GM19238 (cell line): ENCODE data around the gene THOP1.

Experiments used
- DNase-seq: peaks from one replicate; pipeline ENCODE4 v3.0.0; 2011; ENCODE audit warnings: low spot score; ENCODE audit not compliant: insufficient read length

THOP1 gene

GRCh38 chr19:2785244-2785997 lies at the start of gene THOP1:
TSS of gene THOP1 (plus strand) at chr19:2785503. CDS start at chr19:2785663, 160 bp downstream.
- peak; percentile 97 for DNase-seq

- no peak for DNase-seq
These were observed 48.6 kb upstream of the THOP1 start for GRCh38 chr19:2736550-2737190.

- DNase-seq: peak; percentile 100
These were observed 45.5 kb upstream of the THOP1 start, which contains the start of gene SLC39A3 for GRCh38 chr19:2739602-2740313. TSS of gene SLC39A3 (minus strand) at chr19:2740017. CDS start at chr19:2737257, 2,760 bp downstream.

- DNase-seq: no peak
These were observed 45.0 kb upstream of the THOP1 start for GRCh38 chr19:2740314-2740656.

GRCh38 chr19:2743099-2743498 lies 42.2 kb upstream of the THOP1 start:
- no peak for DNase-seq

GRCh38 chr19:2744113-2744512 lies 41.2 kb upstream of the THOP1 start:
- no peak for DNase-seq

- DNase-seq: no peak
These were observed 38.0 kb upstream of the THOP1 start for GRCh38 chr19:2747349-2747748.

GRCh38 chr19:2750808-2751437 lies 34.4 kb upstream of the THOP1 start:
- DNase-seq: no peak

- no peak for DNase-seq
These were observed 33.9 kb upstream of the THOP1 start for GRCh38 chr19:2751438-2751830.

- DNase-seq: no peak
These were observed 30.4 kb upstream of the THOP1 start for GRCh38 chr19:2754659-2755447.

- no peak for DNase-seq
These were observed 29.9 kb upstream of the THOP1 start for GRCh38 chr19:2755448-2755705.

- no peak for DNase-seq
These were observed 29.5 kb upstream of the THOP1 start for GRCh38 chr19:2755811-2756210.

GRCh38 chr19:2756477-2756876 lies 28.8 kb upstream of the THOP1 start:
- no peak for DNase-seq

GRCh38 chr19:2756921-2757881 lies 28.1 kb upstream of the THOP1 start:
- no peak for DNase-seq

- DNase-seq: no peak
These were observed 26.5 kb upstream of the THOP1 start for GRCh38 chr19:2758601-2759313.

GRCh38 chr19:2759362-2759761 lies 25.9 kb upstream of the THOP1 start:
- no peak for DNase-seq

GRCh38 chr19:2759965-2760364 lies 25.3 kb upstream of the THOP1 start:
- DNase-seq: no peak

GRCh38 chr19:2761309-2761677 lies 24.0 kb upstream of the THOP1 start:
- DNase-seq: no peak

GRCh38 chr19:2761876-2762782 lies 23.2 kb upstream of the THOP1 start:
- no peak for DNase-seq
